Retinal pigment epithelial cell (primary cell): Measurements from ENCODE around the gene VPS51.
A peak's percentile ranks its signal among the peaks of the same experiment; 100 is the strongest.
"Not testable (repeated sequence)": the region's sequence is repeated elsewhere in the genome, so short reads cannot be mapped to it uniquely, and the experiment has no call there.

Experiments
- DNase-seq: peaks from one replicate; pipeline ENCODE4 v3.0.0-alpha.2; 2010; ENCODE audit warnings: low read depth
- H3K4me3 ChIP-seq: 2 replicates; pipeline ENCODE4 v1.5.1; 2011; ENCODE audit warnings: mild to moderate bottlenecking, low read length, control low read depth, moderate library complexity
- TF ChIP-seq, protein P1 (sequence below): conservative IDR thresholded peaks from 2 replicates; pipeline ENCODE4 v1.5.1; 2011; ENCODE audit warnings: low read depth, low read length, control low read depth, inconsistent platforms

The VPS51 gene

GRCh38 chr11:65115361-65116082, 19.5 kb downstream of the VPS51 start:
- no peak for DNase-seq
- TF ChIP-seq, protein P1, sequence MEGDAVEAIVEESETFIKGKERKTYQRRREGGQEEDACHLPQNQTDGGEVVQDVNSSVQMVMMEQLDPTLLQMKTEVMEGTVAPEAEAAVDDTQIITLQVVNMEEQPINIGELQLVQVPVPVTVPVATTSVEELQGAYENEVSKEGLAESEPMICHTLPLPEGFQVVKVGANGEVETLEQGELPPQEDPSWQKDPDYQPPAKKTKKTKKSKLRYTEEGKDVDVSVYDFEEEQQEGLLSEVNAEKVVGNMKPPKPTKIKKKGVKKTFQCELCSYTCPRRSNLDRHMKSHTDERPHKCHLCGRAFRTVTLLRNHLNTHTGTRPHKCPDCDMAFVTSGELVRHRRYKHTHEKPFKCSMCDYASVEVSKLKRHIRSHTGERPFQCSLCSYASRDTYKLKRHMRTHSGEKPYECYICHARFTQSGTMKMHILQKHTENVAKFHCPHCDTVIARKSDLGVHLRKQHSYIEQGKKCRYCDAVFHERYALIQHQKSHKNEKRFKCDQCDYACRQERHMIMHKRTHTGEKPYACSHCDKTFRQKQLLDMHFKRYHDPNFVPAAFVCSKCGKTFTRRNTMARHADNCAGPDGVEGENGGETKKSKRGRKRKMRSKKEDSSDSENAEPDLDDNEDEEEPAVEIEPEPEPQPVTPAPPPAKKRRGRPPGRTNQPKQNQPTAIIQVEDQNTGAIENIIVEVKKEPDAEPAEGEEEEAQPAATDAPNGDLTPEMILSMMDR: no peak
- H3K4me3 ChIP-seq: no peak overlapping the region

GRCh38 chr11:65116370-65117205, 20.6 kb downstream of the VPS51 start:
- DNase-seq: no peak
- H3K4me3 ChIP-seq: peak overlapping the region; percentile 79
- TF ChIP-seq, protein P1: no peak

GRCh38 chr11:65117206-65118096, 21.4 kb downstream of the VPS51 start, which contains the start of gene ZNHIT2:
ZNHIT2 (minus strand) TSS chr11:65117701; CDS start chr11:65117653, 48 bp downstream.
- TF ChIP-seq, protein P1: peak; percentile 92
- DNase-seq: peak; percentile 92
- peak within 1 kb of the TSS; percentile 79 for H3K4me3 ChIP-seq

DNA sequence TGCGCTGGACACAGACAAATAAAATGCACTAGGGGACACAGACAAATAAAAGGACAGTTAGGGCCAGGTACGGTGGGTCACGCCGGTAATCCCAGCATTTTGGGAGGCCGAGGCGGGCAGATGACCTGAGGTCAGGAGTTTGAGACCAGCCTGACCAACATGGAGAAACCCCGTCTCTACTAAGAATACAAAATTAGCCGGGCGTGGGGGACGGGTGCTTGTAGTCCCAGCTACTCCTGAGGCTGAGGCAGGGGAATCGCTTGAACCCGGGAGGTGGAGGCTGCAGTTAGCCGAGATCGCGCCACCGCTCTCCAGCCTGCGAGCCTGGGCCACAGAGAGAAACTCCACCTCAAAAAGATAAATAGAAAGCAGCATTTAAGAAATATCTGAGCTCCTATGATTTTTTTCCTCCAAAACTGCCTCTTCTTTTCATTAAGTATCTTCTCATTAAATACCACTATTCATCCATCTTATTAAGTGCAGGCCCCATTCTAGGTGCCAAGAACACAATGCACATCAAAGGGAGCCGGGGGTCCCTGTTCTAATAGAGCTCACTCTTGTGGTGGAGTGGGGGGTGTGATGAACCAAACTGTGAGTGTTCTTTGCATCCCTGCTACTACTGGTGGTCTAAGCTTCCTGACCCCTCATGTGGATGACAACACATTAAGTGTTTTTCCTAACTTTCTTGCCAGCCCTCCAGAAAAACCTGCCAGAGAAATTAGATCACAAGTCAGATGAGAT, 22.3 kb downstream of the VPS51 start:
- TF ChIP-seq, protein P1: no peak
- H3K4me3 ChIP-seq: no peak overlapping the region
- DNase-seq: no peak

- not testable (repeated sequence) for DNase-seq, H3K4me3 ChIP-seq
These were observed 23.1 kb downstream of the VPS51 start for GRCh38 chr11:65118891-65119669.

- DNase-seq: no peak
- no peak overlapping the region for H3K4me3 ChIP-seq
- TF ChIP-seq, protein P1: no peak
These were observed 23.6 kb downstream of the VPS51 start for GRCh38 chr11:65119670-65119995.
